Uterus (tissue), 4 donors: Measurements from ENCODE around the gene HIVEP3. TPM values are rescaled to one million over a fixed set of nuclear protein-coding genes. Genes with fewer than 3 reads are reported as not detected.

Experiments used
- DNase-seq, 2 donors: peaks; one replicate each; pipeline ENCODE4 v3.0.0-alpha.2; 2019 to 2020
- H3K27ac ChIP-seq, 2 donors: fragments of 200-600 bp; sonication (generic); 1 replicate in 1 of 2; 2 replicates in 1 of 2; pipeline ENCODE4 v1.5.1; 2016 to 2018
- H3K27me3 ChIP-seq, 2 donors: fragments of 200-600 bp; sonication (generic); one replicate each; pipeline ENCODE4 v1.5.1; 2018 to 2019; ENCODE audit warnings: control low read depth in 1 of 2
- H3K36me3 ChIP-seq, 2 donors: fragments of 200-600 bp; sonication (generic); one replicate each; pipeline ENCODE4 v1.5.1; 2019; ENCODE audit warnings: control low read depth in 1 of 2
- H3K4me1 ChIP-seq, 2 donors: fragments of 200-600 bp; sonication (generic); one replicate each; pipeline ENCODE4 v1.5.1; 2018 to 2019; ENCODE audit warnings: control low read depth in 1 of 2
- H3K4me3 ChIP-seq, 2 donors: fragments of 200-600 bp; sonication (generic); 1 replicate in 1 of 2; 2 replicates in 1 of 2; pipeline ENCODE4 v1.5.1; 2018 to 2019; ENCODE audit warnings: mild to moderate bottlenecking in 1 of 2
- H3K9me3 ChIP-seq, 2 donors: fragments of 200-600 bp; sonication (generic); one replicate each; pipeline ENCODE4 v1.5.1; 2019; ENCODE audit warnings: control low read depth in 1 of 2
- POLR2A ChIP-seq, 2 donors: fragments of 450-650 bp; IDR thresholded peaks; one replicate each; pipeline ENCODE4 v1.6.1; 2016; ENCODE audit warnings: antibody characterized with exemption in 2 of 2, mild to moderate bottlenecking in 1 of 2, moderate library complexity in 1 of 2
- intact Hi-C: fragments of 100-400 bp; cut with DNase I; formaldehyde crosslinking; loops from one replicate; pipeline ENCODE4 v1.15.1; 2023; ENCODE audit warnings: low total_unique reads
- total RNA-seq, 4 donors: library from RNA; depleted of rRNA in 3 of 4; stranded (reverse); fragments of >200 nt in 3 of 4; gene quantifications; one replicate each; pipeline versions ENCODE4 v1.1.0 to v1.2.4, GENCODE V29; 2014 to 2023
- TF ChIP-seq, protein P1 (sequence below), 4 experiments: fragments of 200-600 bp in 2 of 4; fragments of 450-650 bp in 2 of 4; sonication (generic) in 2 of 4; IDR thresholded peaks; one replicate each; pipeline ENCODE4 v1.5.1; 2016 to 2019; ENCODE audit warnings: antibody characterized with exemption in 4 of 4, mild to moderate bottlenecking in 2 of 4, moderate library complexity in 1 of 4
- donor health status: DM: yes; HTN: yes; CAD: no.

HIVEP3 gene
- total RNA-seq, 4 donors from 2014 or later = 0.51 to 7.6 (median 2.9) TPM

DNA sequence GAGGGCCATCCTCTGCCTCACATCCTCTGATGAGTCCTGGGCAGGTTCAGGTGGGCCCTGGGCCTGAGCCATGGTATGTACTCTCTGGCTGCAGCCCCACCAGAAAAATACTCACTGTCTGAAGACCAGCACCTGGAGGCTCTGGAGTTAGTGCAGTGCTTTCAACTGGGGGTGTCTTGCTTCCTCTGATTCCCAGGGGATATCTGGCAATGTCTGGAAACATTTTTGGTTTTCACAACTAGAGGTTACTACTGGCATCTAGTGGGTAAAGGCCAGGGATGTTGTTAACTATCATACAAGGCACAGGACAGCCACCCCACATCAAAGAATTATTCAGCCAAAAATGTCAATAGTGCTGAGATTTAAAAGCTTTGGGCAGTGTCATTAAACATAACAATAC lies 152.7 kb downstream of the HIVEP3 start:
- no peaks in the 10 kb centered on the region for H3K4me1 ChIP-seq
- DNase-seq = no peak
- intact Hi-C loops = no loop called here
- no peaks in the 10 kb centered on the region for H3K27me3 ChIP-seq
- no peak overlapping the region for H3K4me3 ChIP-seq
- no peaks in the 10 kb centered on the region for H3K9me3 ChIP-seq
- no peak overlapping the region for H3K27ac ChIP-seq
- TF ChIP-seq, protein P1, sequence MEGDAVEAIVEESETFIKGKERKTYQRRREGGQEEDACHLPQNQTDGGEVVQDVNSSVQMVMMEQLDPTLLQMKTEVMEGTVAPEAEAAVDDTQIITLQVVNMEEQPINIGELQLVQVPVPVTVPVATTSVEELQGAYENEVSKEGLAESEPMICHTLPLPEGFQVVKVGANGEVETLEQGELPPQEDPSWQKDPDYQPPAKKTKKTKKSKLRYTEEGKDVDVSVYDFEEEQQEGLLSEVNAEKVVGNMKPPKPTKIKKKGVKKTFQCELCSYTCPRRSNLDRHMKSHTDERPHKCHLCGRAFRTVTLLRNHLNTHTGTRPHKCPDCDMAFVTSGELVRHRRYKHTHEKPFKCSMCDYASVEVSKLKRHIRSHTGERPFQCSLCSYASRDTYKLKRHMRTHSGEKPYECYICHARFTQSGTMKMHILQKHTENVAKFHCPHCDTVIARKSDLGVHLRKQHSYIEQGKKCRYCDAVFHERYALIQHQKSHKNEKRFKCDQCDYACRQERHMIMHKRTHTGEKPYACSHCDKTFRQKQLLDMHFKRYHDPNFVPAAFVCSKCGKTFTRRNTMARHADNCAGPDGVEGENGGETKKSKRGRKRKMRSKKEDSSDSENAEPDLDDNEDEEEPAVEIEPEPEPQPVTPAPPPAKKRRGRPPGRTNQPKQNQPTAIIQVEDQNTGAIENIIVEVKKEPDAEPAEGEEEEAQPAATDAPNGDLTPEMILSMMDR (IDR thresholded peaks at IDR 0.05) = no peak
- no peak for TF ChIP-seq POLR2A (IDR thresholded peaks at IDR 0.05)
- H3K36me3 ChIP-seq = no peaks in the 10 kb centered on the region

DNA sequence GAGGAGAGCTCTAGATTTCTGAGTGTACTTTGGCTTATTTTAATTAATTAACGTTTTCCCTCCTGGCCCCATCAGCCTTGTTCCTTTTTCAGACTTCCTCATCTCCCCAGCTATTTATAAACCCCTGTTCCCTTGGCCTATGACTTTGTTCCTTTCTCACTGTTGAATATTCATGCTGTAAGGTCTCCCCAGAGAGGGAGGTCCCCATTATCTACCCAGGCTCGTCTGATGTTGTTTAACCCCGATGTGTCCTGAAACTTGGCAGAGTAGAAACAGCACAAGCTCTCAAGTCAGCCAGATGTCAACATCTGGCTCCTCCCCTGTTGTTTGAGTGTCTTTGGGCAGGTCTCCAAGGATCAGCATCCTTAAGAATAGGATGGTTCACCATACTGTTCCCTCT lies 153.6 kb downstream of the HIVEP3 start:
- Histone ChIP-seq H3K4me3 (no peak overlapping the region), H3K4me1 (no peaks in the 10 kb centered on the region)
- TF ChIP-seq, protein P1 (IDR thresholded peaks at IDR 0.05) = no peak
- no peak for TF ChIP-seq POLR2A (IDR thresholded peaks at IDR 0.05)

GRCh38 chr1:41764656-41765055 lies 154.1 kb downstream of the HIVEP3 start:
- H3K27me3 ChIP-seq = no peaks in the 10 kb centered on the region
- no peak overlapping the region for H3K4me3 ChIP-seq
- intact Hi-C loops = no loop called here
- H3K27ac ChIP-seq = no peak overlapping the region
- TF ChIP-seq, protein P1 (IDR thresholded peaks at IDR 0.05) = no peak
- no peak for TF ChIP-seq POLR2A (IDR thresholded peaks at IDR 0.05)
- H3K4me1 ChIP-seq = no peaks in the 10 kb centered on the region
- no peak for DNase-seq
- H3K9me3 ChIP-seq = no peaks in the 10 kb centered on the region
- no peaks in the 10 kb centered on the region for H3K36me3 ChIP-seq

More for the DNA sequence above, 153.6 kb downstream of the HIVEP3 start:
- intact Hi-C loops = no loop called here
- Histone ChIP-seq H3K36me3 (no peaks in the 10 kb centered on the region), H3K27ac (no peak overlapping the region), H3K27me3 (no peaks in the 10 kb centered on the region), H3K9me3 (no peaks in the 10 kb centered on the region)
- DNase-seq = no peak

GRCh38 chr1:41762777-41763176 lies 155.9 kb downstream of the HIVEP3 start:
- intact Hi-C loops = no loop called here
- no peak for DNase-seq
- Histone ChIP-seq H3K4me3 (no peak overlapping the region), H3K27ac (no peak overlapping the region), H3K4me1 (no peaks in the 10 kb centered on the region), H3K36me3 (no peaks in the 10 kb centered on the region), H3K9me3 (no peaks in the 10 kb centered on the region), H3K27me3 (no peaks in the 10 kb centered on the region)
- TF ChIP-seq POLR2A (IDR thresholded peaks at IDR 0.05) = no peak
- TF ChIP-seq, protein P1 (IDR thresholded peaks at IDR 0.05) = no peak

- Histone ChIP-seq H3K4me3 (no peak overlapping the region), H3K27me3 (no peaks in the 10 kb centered on the region), H3K27ac (no peak overlapping the region), H3K9me3 (no peaks in the 10 kb centered on the region), H3K4me1 (no peaks in the 10 kb centered on the region), H3K36me3 (no peaks in the 10 kb centered on the region)
- DNase-seq = no peak
- no peak for TF ChIP-seq POLR2A (IDR thresholded peaks at IDR 0.05)
- TF ChIP-seq, protein P1 (IDR thresholded peaks at IDR 0.05) = no peak
- intact Hi-C loops = no loop called here
These were observed 156.5 kb downstream of the HIVEP3 start for GRCh38 chr1:41762251-41762650.
